HG03565 (cell line): ENCODE data around the gene SCD.
"Not testable (repeated sequence)": the region's sequence is repeated elsewhere in the genome, so short reads cannot be mapped to it uniquely, and the experiment has no call there.

Source experiments
- ATAC-seq: cut with Tn5 transposase; IDR thresholded peaks from one replicate; pipeline ENCODE4 v1.9.1; 2021; ENCODE audit warnings: mild to moderate bottlenecking, moderate library complexity; ENCODE audit not compliant: unreplicated experiment

SCD gene

GRCh38 chr10:100359529-100360150 is 12.6 kb downstream of the SCD start:
- ATAC-seq: no peak

- no peak for ATAC-seq
Measured at GRCh38 chr10:100360234-100360633, 13.2 kb downstream of the SCD start.

- no peak for ATAC-seq
Measured at GRCh38 chr10:100362570-100363496, 15.8 kb downstream of the SCD start.

GRCh38 chr10:100364175-100364574 is 17.1 kb downstream of the SCD start:
- no peak for ATAC-seq

- no peak for ATAC-seq
Measured at GRCh38 chr10:100364735-100365391, 17.8 kb downstream of the SCD start.

- ATAC-seq: no peak
Measured at GRCh38 chr10:100368721-100369120, 21.7 kb downstream of the SCD start.

GRCh38 chr10:100370714-100371481 is 23.9 kb downstream of the SCD start:
- no peak for ATAC-seq

GRCh38 chr10:100371482-100372027 is 24.5 kb downstream of the SCD start:
- ATAC-seq: no peak

- no peak for ATAC-seq
Measured at GRCh38 chr10:100372415-100373297, 25.6 kb downstream of the SCD start.

GRCh38 chr10:100373298-100374199 is 26.5 kb downstream of the SCD start:
- ATAC-seq: peak; percentile 82

GRCh38 chr10:100374200-100374655 is 27.2 kb downstream of the SCD start:
- ATAC-seq: no peak

- ATAC-seq: not testable (repeated sequence)
Measured at GRCh38 chr10:100374677-100375353, 27.8 kb downstream of the SCD start.

- ATAC-seq: not testable (repeated sequence)
Measured at GRCh38 chr10:100376656-100377055, 29.6 kb downstream of the SCD start.

- no peak for ATAC-seq
Measured at GRCh38 chr10:100377830-100378229, 30.8 kb downstream of the SCD start.

- ATAC-seq: no peak
Measured at GRCh38 chr10:100380400-100380799, 33.4 kb downstream of the SCD start.

- ATAC-seq: no peak
Measured at GRCh38 chr10:100382553-100382952, 35.5 kb downstream of the SCD start.

GRCh38 chr10:100383251-100383650 is 36.2 kb downstream of the SCD start:
- no peak for ATAC-seq
